Hepatocyte (in vitro differentiated cells): ENCODE results near the gene ERG.

ENCODE experiments used
- CTCF ChIP-seq: fragments of 200-600 bp; sonication (generic); IDR thresholded peaks from 2 replicates; pipeline ENCODE4 v1.5.1; 2016; ENCODE audit warnings: antibody characterized with exemption, mild to moderate bottlenecking; ENCODE audit not compliant: poor library complexity
- EZH2 ChIP-seq: fragments of 200-600 bp; sonication (generic); IDR thresholded peaks from 2 replicates; pipeline ENCODE4 v1.6.1; 2016; ENCODE audit warnings: antibody characterized with exemption, mild to moderate bottlenecking, borderline replicate concordance
- EZH2phosphoT487 ChIP-seq: fragments of 200-600 bp; sonication (generic); IDR thresholded peaks from one replicate; pipeline ENCODE4 v1.6.1; 2018; ENCODE audit warnings: antibody characterized with exemption, mild to moderate bottlenecking, low read depth, moderate library complexity; ENCODE audit not compliant: unreplicated experiment, severe bottlenecking

- TF ChIP-seq EZH2 (no peak), CTCF (no peak), EZH2phosphoT487 (no peak)
Measured at GRCh38 chr21:38399103-38399502, 99.2 kb downstream of the ERG start.
